ENCODE results near the gene MED12L.

Gene MED12L

DNA sequence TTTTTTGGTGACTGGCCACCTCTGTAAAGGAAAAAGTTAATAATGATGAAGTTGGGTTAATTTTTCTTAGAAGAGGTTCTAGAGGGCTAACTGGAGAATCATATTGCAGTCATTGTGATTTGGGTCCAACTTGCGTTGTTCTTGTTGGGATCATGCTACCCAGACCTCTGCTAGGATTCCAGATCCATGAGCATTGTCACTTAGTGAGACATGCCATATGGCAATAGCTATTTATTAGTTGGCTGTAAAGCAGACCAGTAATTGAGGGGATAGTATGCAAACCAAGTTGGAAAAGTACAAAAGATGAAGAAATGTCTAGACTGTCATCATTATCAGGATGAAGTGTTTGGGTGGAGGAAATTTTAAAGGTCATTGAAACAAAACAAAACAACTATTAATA lies 329.8 kb downstream of the MED12L start:
- DNase-seq (ENCODE audit: low read depth) = no peak

DNA sequence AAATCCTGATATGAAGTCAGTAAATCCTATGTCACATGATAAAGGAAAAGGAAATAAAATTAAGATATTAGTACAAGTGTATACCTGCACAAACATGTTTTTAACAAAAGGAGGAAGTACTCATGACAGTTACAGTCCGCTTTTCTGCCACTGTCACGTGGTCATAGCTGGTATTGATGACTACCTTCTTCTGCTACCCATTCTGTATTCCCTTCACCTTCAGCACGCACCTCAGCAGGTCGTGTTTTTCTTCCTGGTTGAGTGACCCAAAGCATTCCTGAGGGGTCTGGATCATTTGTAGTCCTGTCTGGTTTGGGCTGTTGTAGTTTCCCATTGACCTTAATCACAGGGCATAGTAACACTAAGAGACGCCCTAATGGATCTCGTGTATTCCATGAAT lies 334.3 kb downstream of the MED12L start:
- DNase-seq (ENCODE audit: low read depth) = no peak

DNA sequence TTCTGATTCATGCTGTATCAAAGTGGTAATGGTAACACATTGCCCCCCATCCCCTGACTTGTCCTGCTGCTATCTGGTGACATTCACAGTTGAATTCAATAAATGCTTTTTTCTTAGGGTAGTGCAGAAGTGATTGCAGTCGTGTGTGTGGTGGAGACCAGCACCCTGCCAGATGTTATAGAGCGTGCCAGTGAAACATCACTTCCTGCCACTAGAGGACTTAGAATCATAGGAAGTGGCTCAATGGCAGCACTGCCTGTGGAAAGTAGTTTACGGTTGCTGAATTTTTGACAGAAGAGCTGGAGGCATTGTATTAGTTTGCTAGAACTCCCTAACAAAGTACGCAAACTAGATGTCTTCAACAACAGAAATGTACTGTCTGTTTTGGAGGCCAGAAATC lies 336.5 kb downstream of the MED12L start:
- DNase-seq (ENCODE audit: low read depth) = peak; percentile 4

GRCh38 chr3:151423091-151423490 lies 337.6 kb downstream of the MED12L start:
- no peak for DNase-seq (ENCODE audit: low read depth)

- peak; percentile 37 for DNase-seq (ENCODE audit: low read depth)
Observed at GRCh38 chr3:151425627-151426340, 340.3 kb downstream of the MED12L start.

- DNase-seq (ENCODE audit: low read depth) = no peak
Observed at GRCh38 chr3:151426341-151426657, 340.8 kb downstream of the MED12L start.

DNA sequence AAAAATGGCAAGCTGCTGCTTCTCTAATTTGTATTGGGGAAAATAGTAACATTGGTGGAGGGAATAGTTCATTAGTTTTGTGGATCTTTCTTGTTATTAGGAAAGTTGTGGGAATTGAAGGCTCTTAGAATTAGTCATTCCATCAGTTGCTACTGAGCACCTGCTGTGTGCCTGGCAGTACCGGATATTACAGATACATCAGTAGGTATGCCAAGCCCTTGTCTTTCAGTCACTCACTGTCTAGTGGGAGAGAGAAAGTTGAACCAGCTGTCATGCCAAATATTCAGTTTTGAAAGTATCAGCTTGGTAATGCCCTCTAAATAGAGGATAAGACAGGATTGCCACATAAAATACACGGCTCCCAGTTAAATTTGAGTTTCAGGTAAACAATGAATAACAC lies 342.9 kb downstream of the MED12L start:
- no peak for DNase-seq (ENCODE audit: low read depth)

- no peak for DNase-seq (ENCODE audit: low read depth)
Observed at GRCh38 chr3:151430821-151431484, 345.5 kb downstream of the MED12L start.

DNA sequence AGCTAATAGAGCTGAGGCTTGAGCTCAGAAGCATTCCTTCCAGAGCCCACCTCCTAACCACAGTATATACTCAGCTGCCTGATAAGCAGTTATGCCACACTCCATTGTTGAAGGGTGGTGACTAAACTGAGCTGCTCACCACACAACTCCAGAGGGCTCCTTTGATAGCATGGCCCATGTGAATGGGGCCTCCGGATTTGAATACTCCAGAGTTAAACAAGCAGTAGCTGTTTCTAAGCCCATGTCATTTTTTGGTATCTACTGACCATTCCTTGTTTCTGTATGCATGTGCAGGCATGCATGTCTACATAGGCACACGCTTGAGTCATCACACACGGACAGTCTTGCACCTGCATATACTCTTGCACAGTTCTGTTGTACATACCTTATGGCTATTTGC lies 346.5 kb downstream of the MED12L start:
- DNase-seq (ENCODE audit: low read depth) = peak; percentile 45

DNA sequence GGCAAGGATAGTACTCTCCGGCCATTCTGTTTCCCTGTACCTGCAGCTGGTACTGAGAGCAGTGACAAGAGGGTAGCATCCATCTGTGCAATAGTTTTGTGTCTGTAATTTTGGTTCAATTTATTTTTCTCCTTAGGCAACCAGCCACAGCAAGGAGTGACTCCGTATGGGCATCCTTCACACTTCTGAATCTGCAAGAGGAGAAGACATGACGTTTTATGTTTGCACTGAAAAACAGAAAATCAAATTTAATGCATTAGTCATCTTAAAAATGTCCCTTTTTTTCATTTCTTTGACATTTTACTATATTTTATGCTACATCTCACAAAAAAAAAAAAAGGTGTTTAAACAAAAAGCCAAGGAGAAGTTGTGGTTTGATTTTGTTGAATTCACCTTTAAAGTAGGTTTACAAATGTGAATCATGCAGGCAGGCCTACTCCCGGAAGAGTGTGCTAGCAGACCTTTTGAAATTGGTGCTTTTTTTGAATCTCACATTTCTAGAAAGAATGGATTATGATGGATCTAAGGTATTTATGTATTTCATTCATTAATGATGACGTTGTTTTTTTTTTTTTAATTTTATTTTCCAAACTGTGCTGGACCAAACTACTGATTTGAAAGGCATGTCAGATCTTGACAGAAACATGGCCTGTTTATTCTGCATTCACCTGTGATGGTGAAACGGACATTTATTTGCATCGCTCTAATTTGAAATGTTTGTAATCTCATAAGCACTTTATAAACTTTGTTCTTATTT lies 347.3 kb downstream of the MED12L start:
- no peak for DNase-seq (ENCODE audit: low read depth)

DNA sequence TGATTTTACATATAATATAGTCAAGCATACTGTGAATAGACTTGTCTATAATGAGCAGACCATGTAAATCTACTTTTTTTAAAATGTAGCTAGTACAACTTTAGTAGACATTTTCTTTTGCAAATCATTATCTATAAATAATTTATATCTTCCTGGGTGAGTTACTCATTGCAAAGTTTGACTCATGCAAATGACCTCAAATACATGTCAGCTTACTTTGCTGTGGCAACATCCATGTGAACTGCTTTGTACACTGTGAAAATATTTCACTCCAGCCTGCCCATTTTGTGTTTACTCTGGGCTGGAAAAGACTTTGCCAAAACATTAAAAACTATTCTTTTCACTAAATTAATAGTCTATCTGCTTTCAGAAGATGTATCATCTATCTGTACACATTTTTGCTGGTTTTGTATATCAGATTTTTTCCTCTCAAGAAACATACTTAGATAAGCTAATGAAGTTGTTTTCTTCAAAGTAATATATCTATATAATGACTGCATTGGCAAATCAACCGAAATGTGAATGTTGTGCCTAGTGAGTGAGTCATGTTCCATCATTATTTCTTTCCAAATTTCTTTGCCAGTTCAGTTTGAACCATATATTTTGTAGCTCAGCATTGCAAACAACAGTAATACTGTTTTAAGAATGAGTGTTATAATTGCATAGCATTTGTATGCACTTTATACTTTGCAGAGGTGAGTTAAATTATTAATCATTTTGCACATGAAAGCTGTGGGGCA lies 348.9 kb downstream of the MED12L start:
- DNase-seq (ENCODE audit: low read depth) = peak; percentile 90

DNA sequence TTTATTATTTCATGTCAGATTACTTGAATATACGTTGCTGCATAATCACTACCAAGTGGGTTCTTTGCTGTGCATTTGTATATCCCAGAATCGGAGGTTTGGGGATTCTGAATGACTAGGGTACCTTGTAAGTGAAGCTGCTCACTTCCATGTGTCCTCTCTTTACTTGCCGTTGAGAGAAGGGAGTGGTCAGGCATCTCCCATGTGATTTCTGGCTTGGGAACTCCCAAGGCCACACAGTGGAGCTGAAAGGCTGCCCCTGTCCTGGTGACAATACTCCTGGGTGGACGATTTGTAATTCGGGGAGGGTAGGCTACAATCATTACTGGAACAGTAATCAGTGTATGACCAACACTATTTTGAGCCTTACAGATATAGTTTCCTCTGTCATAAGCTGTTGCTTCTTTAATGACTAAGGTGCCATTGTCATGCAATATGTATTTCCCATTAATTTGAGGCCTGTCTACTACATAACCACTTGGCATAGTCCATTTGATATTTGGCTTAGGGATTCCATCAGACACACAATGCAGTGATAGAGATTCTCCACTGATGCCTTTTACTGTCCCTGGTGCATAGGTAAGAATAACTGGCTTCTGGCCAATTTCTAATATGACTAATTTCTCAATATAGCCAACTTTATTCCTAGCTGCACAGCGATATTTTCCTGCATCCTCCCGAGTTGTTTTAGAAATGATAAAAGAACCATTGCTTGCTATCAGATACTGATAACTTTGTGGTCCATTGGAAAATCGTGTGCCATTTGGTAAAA lies 351.4 kb downstream of the MED12L start:
- DNase-seq (ENCODE audit: low read depth) = no peak

DNA sequence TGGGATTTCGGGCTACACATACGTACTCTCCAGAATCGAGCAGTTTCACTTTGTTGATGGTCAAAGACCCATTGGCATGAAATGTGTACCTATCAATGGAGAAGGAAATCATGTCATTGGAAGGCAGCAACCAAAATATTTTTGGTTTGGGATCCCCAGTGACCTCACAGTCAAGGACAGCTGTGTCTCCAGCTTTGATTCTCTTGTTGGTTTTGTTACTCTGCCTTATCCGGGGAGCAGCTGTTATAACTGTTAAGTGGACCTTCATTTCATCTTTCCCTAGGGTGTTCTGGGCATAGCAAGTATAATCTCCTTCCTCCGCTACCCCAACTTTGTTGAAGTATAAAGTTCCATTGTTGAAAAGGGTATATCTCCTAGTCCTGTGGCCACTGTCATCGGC lies 352.4 kb downstream of the MED12L start:
- no peak for DNase-seq (ENCODE audit: low read depth)

- DNase-seq (ENCODE audit: low read depth) = peak; percentile 76
Observed at GRCh38 chr3:151439652-151440125, 354.2 kb downstream of the MED12L start.

DNA sequence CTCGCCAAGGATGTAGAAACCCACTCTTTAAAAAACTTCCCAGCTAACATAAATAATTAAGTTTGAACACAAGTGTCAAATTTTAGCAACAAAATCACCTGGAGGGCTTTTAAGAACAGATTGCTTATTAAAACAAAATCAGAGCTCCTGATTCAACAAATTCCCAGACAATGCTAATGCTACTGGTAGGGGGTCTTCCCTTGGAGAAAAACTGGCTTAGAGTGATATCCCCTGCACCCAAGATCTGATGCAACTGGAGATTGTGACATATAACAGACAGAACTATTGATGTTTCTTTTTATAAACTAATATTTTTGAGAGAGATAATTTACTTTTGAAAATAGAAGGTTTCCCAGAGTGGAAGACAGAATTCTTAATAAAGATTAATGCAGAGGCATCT lies 355.5 kb downstream of the MED12L start:
- no peak for DNase-seq (ENCODE audit: low read depth)

DNA sequence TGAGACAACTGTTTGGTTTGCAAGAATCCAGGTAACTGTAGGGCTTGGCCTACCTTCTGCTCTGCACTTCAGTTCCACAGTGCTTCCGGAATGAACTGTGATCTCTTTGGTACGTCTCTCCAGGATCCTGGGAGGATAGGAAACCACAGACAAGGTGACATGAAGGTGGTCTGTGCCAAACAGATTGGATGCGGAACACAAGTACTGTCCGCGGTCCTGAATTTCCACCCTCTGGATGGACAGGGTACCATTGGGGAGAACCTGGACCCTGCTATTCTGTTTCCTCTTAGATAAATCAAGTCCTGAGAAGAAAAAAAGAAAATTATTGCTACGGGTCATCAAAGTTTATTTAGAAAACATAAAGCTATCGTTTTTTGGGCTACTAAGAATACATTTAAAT lies 358.1 kb downstream of the MED12L start:
- DNase-seq (ENCODE audit: low read depth) = peak; percentile 27

DNA sequence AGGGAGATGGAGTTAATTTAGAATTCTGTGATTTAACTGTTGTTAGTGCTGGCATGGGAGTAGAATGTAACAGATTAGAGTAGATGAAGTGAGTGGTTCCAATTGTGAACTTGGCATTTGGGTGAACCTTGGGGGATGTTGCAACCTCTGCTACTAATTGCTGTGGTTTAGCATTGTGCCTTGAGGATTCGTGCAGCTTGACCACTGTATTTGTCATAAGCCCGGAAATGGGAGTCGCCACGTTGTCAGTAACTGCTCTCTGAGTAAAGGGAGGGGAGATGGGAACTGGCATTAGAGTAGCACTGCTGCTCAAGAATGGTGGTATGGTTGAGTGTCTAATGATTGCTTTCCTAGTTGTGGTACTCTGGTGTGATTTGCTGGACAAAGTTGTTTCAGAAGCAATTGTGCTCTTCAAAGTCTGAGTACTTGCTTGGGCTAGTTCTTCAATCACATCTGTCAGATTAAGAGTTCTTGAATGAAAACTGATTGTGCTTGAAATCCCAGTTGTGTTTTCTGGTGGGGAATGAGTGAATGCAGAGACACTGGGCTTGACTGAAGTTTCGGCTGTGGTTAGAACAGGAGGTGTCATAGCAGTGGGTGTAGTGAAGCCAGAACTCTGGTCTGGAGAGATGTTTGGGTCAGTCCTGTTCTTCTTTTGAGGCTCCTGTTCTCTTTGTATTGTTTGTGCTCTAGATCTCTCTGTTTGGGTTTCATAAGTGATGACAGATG lies 360.0 kb downstream of the MED12L start:
- peak; percentile 96 for DNase-seq (ENCODE audit: low read depth)

- no peak for DNase-seq (ENCODE audit: low read depth)
Observed at GRCh38 chr3:151446002-151446340, 360.5 kb downstream of the MED12L start.

- DNase-seq (ENCODE audit: low read depth) = no peak
Observed at GRCh38 chr3:151452368-151452767, 366.9 kb downstream of the MED12L start.

DNA sequence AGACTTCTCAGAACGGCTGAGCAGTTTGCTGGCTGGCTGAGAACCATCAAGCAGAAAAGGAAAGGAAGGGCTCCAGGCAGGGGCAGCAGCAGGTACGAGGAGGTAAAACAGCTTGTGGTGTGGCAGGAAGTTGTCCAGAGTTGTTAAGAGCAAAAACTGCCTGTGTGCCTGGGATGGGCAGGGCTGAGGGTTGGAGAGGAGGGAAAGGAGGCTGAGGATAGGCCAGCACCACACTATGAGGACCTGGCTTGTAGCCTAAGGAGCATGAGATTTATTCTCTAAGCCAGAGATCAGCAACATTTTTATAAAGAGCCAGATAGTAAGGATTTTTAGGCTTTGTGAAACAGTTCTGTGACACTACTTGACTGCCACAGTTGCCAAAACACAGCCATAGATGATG lies 367.4 kb downstream of the MED12L start:
- DNase-seq (ENCODE audit: low read depth) = no peak

- no peak for DNase-seq (ENCODE audit: low read depth)
Observed at GRCh38 chr3:151456065-151456464, 370.6 kb downstream of the MED12L start.
